ENCODE measurements around the gene SPATC1L. TPM values are rescaled to one million over a fixed set of nuclear protein-coding genes. Genes with fewer than 3 reads are reported as not detected.

SPATC1L gene
- total RNA-seq, 2 experiments from 2014 or later = 4.7 to 8.3 TPM

- H3K9me3 ChIP-seq (ENCODE audit: low read length) = no peaks in the 10 kb centered on the region
- H3K4me3 ChIP-seq (ENCODE audit: low read depth, low read length, poor library complexity, severe bottlenecking) = no peak overlapping the region
- H3K4me2 ChIP-seq (ENCODE audit: low read length) = no peak overlapping the region
- intact Hi-C loops (cut with micrococcal nuclease; ENCODE audit: unreplicated experiment) = no loop called here
- H3K79me2 ChIP-seq (ENCODE audit: insufficient read depth, low read depth, low read length) = no peaks in the 10 kb centered on the region
- POLR2A ChIA-PET = no interaction called here
- no peak overlapping the region for H3K27ac ChIP-seq (ENCODE audit: low read depth, low read length, poor library complexity, severe bottlenecking)
- DNase-seq (ENCODE audit: low spot score) = no peak
- CTCF ChIA-PET (ENCODE audit: unreplicated experiment) = no interaction called here
- no peaks in the 10 kb centered on the region for H3K36me3 ChIP-seq (ENCODE audit: insufficient read depth, low read length)
- H3K4me1 ChIP-seq (ENCODE audit: insufficient read depth, low read length, poor library complexity, severe bottlenecking) = no peaks in the 10 kb centered on the region
- no TSS peak for BruUV-seq (replicated peaks)
- no peaks in the 10 kb centered on the region for H4K20me1 ChIP-seq (ENCODE audit: insufficient read depth, low read length)
- H2AFZ ChIP-seq (ENCODE audit: low read length) = no peak overlapping the region
- H3K9me2 ChIP-seq (ENCODE audit: insufficient read depth, low read length) = no peaks in the 10 kb centered on the region
- TF ChIP-seq CTCF (conservative IDR thresholded peaks at IDR 0.05; ENCODE audit: low read length) (no peak), EZH2phosphoT487 (IDR thresholded peaks at IDR 0.05; ENCODE audit: borderline replicate concordance, low read depth, low read length) (no peak)
Measured at GRCh38 chr21:46135782-46136395, 48.4 kb downstream of the SPATC1L start.

GRCh38 chr21:46131838-46132651, 52.2 kb downstream of the SPATC1L start:
- intact Hi-C loops (cut with micrococcal nuclease; ENCODE audit: unreplicated experiment) = no loop called here
- H3K4me3 ChIP-seq (ENCODE audit: low read depth, low read length, poor library complexity, severe bottlenecking) = no peak overlapping the region
- no peaks in the 10 kb centered on the region for H3K79me2 ChIP-seq (ENCODE audit: insufficient read depth, low read depth, low read length)
- H3K4me1 ChIP-seq (ENCODE audit: insufficient read depth, low read length, poor library complexity, severe bottlenecking) = no peaks in the 10 kb centered on the region
- no peak overlapping the region for H3K27ac ChIP-seq (ENCODE audit: low read depth, low read length, poor library complexity, severe bottlenecking)
- H3K4me2 ChIP-seq (ENCODE audit: low read length) = no peak overlapping the region
- CTCF ChIA-PET (ENCODE audit: unreplicated experiment) = no interaction called here
- no peak for TF ChIP-seq CTCF (conservative IDR thresholded peaks at IDR 0.05; ENCODE audit: low read length)
- TF ChIP-seq EZH2phosphoT487 (IDR thresholded peaks at IDR 0.05; ENCODE audit: borderline replicate concordance, low read depth, low read length) = no peak
- no TSS peak for BruUV-seq (replicated peaks)
- H4K20me1 ChIP-seq (ENCODE audit: insufficient read depth, low read length) = no peaks in the 10 kb centered on the region
- DNase-seq (ENCODE audit: low spot score) = no peak
- H3K36me3 ChIP-seq (ENCODE audit: insufficient read depth, low read length) = no peaks in the 10 kb centered on the region
- H2AFZ ChIP-seq (ENCODE audit: low read length) = no peak overlapping the region
- no peaks in the 10 kb centered on the region for H3K9me3 ChIP-seq (ENCODE audit: low read length)
- H3K9me2 ChIP-seq (ENCODE audit: insufficient read depth, low read length) = no peaks in the 10 kb centered on the region
- POLR2A ChIA-PET = no interaction called here

- TF ChIP-seq EZH2phosphoT487 (IDR thresholded peaks at IDR 0.05; ENCODE audit: borderline replicate concordance, low read depth, low read length) = no peak
- TF ChIP-seq CTCF (conservative IDR thresholded peaks at IDR 0.05; ENCODE audit: low read length) = no peak
- H3K4me2 ChIP-seq (ENCODE audit: low read length) = no peak overlapping the region
- no peaks in the 10 kb centered on the region for H3K36me3 ChIP-seq (ENCODE audit: insufficient read depth, low read length)
- intact Hi-C loops (cut with micrococcal nuclease; ENCODE audit: unreplicated experiment) = no loop called here
- H3K4me1 ChIP-seq (ENCODE audit: insufficient read depth, low read length, poor library complexity, severe bottlenecking) = no peaks in the 10 kb centered on the region
- H3K27ac ChIP-seq (ENCODE audit: low read depth, low read length, poor library complexity, severe bottlenecking) = no peak overlapping the region
- ChIA-PET CTCF (ENCODE audit: unreplicated experiment) (no interaction called here), POLR2A (no interaction called here)
- no peak overlapping the region for H3K4me3 ChIP-seq (ENCODE audit: low read depth, low read length, poor library complexity, severe bottlenecking)
- H2AFZ ChIP-seq (ENCODE audit: low read length) = no peak overlapping the region
- DNase-seq (ENCODE audit: low spot score) = no peak
- H3K9me2 ChIP-seq (ENCODE audit: insufficient read depth, low read length) = no peaks in the 10 kb centered on the region
- BruUV-seq (replicated peaks) = no TSS peak
- H3K79me2 ChIP-seq (ENCODE audit: insufficient read depth, low read depth, low read length) = no peaks in the 10 kb centered on the region
- no peaks in the 10 kb centered on the region for H3K9me3 ChIP-seq (ENCODE audit: low read length)
- H4K20me1 ChIP-seq (ENCODE audit: insufficient read depth, low read length) = no peaks in the 10 kb centered on the region
Measured at GRCh38 chr21:46131588-46131837, 52.7 kb downstream of the SPATC1L start.

Measured in OCI-LY7 (cell line).